Tibial nerve (tissue), 4 donors: ENCODE results near the gene EXT2. TPM values are rescaled to one million over a fixed set of nuclear protein-coding genes. Genes with fewer than 3 reads are reported as not detected.
A peak's percentile ranks its signal among the peaks of the same experiment; 100 is the strongest.

Experiments
- DNase-seq, 2 donors: peaks; one replicate each; pipeline ENCODE4 v3.0.0-alpha.2; 2019; ENCODE audit warnings: low spot score in 2 of 2
- H3K27ac ChIP-seq, 4 donors: fragments of 200-600 bp; sonication (generic) in 3 of 4; one replicate each; pipeline ENCODE4 v1.5.1; 2017 to 2019; ENCODE audit warnings: mild to moderate bottlenecking in 1 of 4
- H3K27me3 ChIP-seq, 2 donors: fragments of 200-600 bp; sonication (generic) in 1 of 2; one replicate each; pipeline versions ENCODE4 v1.5.1 to v1.6.0; 2017 to 2019
- H3K36me3 ChIP-seq, 3 donors: fragments of 200-600 bp; sonication (generic); one replicate each; pipeline ENCODE4 v1.5.1; 2018 to 2019
- H3K4me1 ChIP-seq, 4 donors: fragments of 200-600 bp; sonication (generic) in 3 of 4; one replicate each; pipeline ENCODE4 v1.5.1; 2017 to 2019
- H3K4me3 ChIP-seq, 4 donors: fragments of 200-600 bp; sonication (generic) in 3 of 4; one replicate each; pipeline ENCODE4 v1.5.1; 2017 to 2019; ENCODE audit warnings: mild to moderate bottlenecking in 1 of 4, moderate library complexity in 1 of 4
- H3K9me3 ChIP-seq, 4 donors: fragments of 200-600 bp; sonication (generic) in 3 of 4; one replicate each; pipeline ENCODE4 v1.5.1; 2017 to 2019
- EP300 ChIP-seq, 2 donors: sonication (generic); formaldehyde crosslinking; IDR thresholded peaks; one replicate each; pipeline ENCODE4 v1.6.1; 2017; ENCODE audit warnings: antibody characterized with exemption in 2 of 2, mild to moderate bottlenecking in 1 of 2
- POLR2A ChIP-seq, 2 donors: fragments of 450-650 bp; IDR thresholded peaks; one replicate each; pipeline ENCODE4 v1.6.1; 2017; ENCODE audit warnings: antibody characterized with exemption in 2 of 2, mild to moderate bottlenecking in 2 of 2, moderate library complexity in 2 of 2
- WGBS, 2 donors: methylation state at CpG; one replicate each; pipeline ENCODE4 v1.1.5; 2018; 5-methylcytosine and 5-hydroxymethylcytosine counted together
- total RNA-seq, 4 donors: library from RNA; depleted of rRNA; stranded (reverse); fragments of >200 nt; gene quantifications; one replicate each; pipeline ENCODE4 v1.1.0, GENCODE V29; 2016
- TF ChIP-seq, protein P1 (sequence below), 5 experiments: fragments of 200-600 bp in 3 of 5; fragments of 450-650 bp in 2 of 5; sonication (generic) in 3 of 5; IDR thresholded peaks; one replicate each; pipeline ENCODE4 v1.5.1; 2016 to 2019; ENCODE audit warnings: antibody characterized with exemption in 5 of 5, mild to moderate bottlenecking in 3 of 5, moderate library complexity in 2 of 5

The EXT2 gene
- total RNA-seq, 4 donors from 2014 or later = 69.3 to 80.0 (median 73.1) TPM

DNA sequence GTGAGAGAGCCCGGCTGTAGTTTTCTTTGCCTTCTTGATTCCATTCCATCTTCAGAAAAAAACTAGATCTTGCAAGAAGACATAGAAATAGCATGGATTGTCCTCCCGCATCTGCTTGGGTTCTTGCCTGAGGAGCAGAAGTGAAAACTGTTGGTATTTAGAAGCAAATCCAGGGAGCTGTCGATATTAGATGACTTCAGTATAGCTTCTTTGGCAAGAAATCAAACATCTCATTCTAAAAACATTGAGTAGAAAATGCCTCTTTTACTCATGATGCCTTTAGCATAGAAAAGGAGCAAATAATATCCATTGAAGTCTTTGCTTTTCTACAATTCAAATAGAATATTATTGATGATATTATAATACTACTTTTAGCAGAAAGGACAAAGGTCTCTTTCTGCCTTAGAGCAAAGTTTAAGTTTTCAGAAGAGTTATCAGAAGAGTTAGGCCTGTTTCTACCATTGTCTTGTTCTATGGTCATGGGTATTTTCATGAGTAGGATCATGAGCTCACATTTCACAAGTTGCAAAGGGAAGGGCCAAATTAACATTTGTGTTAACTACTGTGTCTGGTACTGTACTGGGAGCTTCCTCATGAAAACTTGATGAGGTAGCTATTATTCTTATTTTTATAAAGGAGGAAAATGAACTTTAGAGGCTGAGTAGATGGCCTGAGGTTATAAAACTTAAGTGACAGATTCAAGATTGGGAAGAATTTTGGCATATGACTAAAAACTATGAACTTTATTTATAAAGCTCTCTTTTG is 49.7 kb downstream of the EXT2 start:
- H3K9me3 ChIP-seq = no peaks in the 10 kb centered on the region
- no peak overlapping the region for H3K4me3 ChIP-seq
- H3K36me3 ChIP-seq = peaks cover 0 to 47% (median 4%) of the 10 kb centered on the region in 3 donors
- TF ChIP-seq, protein P1, sequence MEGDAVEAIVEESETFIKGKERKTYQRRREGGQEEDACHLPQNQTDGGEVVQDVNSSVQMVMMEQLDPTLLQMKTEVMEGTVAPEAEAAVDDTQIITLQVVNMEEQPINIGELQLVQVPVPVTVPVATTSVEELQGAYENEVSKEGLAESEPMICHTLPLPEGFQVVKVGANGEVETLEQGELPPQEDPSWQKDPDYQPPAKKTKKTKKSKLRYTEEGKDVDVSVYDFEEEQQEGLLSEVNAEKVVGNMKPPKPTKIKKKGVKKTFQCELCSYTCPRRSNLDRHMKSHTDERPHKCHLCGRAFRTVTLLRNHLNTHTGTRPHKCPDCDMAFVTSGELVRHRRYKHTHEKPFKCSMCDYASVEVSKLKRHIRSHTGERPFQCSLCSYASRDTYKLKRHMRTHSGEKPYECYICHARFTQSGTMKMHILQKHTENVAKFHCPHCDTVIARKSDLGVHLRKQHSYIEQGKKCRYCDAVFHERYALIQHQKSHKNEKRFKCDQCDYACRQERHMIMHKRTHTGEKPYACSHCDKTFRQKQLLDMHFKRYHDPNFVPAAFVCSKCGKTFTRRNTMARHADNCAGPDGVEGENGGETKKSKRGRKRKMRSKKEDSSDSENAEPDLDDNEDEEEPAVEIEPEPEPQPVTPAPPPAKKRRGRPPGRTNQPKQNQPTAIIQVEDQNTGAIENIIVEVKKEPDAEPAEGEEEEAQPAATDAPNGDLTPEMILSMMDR (IDR thresholded peaks at IDR 0.05) = no peak
- TF ChIP-seq EP300 (IDR thresholded peaks at IDR 0.05) (no peak), POLR2A (IDR thresholded peaks at IDR 0.05) (no peak)
- WGBS, 2 donors = 50 to 53% methylated on average over 3 of the region's 3 CpGs
- peaks cover 0 to 14% (median 2%) of the 10 kb centered on the region in 4 donors for H3K4me1 ChIP-seq
- DNase-seq = no peak
- peak overlapping the region in 1 of 4 donors; percentile 16 for H3K27ac ChIP-seq
- H3K27me3 ChIP-seq = no peaks in the 10 kb centered on the region

- WGBS, 2 donors = 95 to 96% methylated on average over 2 of the region's 2 CpGs
- peaks cover 0 to 14% (median 2%) of the 10 kb centered on the region in 4 donors for H3K4me1 ChIP-seq
- no peak for DNase-seq
- no peak overlapping the region for H3K4me3 ChIP-seq
- peaks cover 0 to 63% (median 4%) of the 10 kb centered on the region in 3 donors for H3K36me3 ChIP-seq
- no peaks in the 10 kb centered on the region for H3K9me3 ChIP-seq
- H3K27me3 ChIP-seq = no peaks in the 10 kb centered on the region
- no peak overlapping the region for H3K27ac ChIP-seq
- TF ChIP-seq, protein P1 (IDR thresholded peaks at IDR 0.05) = no peak
- TF ChIP-seq POLR2A (IDR thresholded peaks at IDR 0.05) = no peak
- no peak for TF ChIP-seq EP300 (IDR thresholded peaks at IDR 0.05)
These were observed 51.5 kb downstream of the EXT2 start for GRCh38 chr11:44146931-44147330.

- no peaks in the 10 kb centered on the region for H3K27me3 ChIP-seq
- WGBS, 2 donors = 84 to 85% methylated on average over 3 of the region's 3 CpGs
- H3K4me1 ChIP-seq = peaks cover 0 to 14% (median 2%) of the 10 kb centered on the region in 4 donors
- H3K4me3 ChIP-seq = no peak overlapping the region
- no peak for DNase-seq
- H3K36me3 ChIP-seq = peaks cover 0 to 69% (median 4%) of the 10 kb centered on the region in 3 donors
- TF ChIP-seq POLR2A (IDR thresholded peaks at IDR 0.05) (no peak), EP300 (IDR thresholded peaks at IDR 0.05) (no peak)
- TF ChIP-seq, protein P1 (IDR thresholded peaks at IDR 0.05) = no peak
- H3K9me3 ChIP-seq = no peaks in the 10 kb centered on the region
- no peak overlapping the region for H3K27ac ChIP-seq
These were observed 52.3 kb downstream of the EXT2 start for GRCh38 chr11:44147751-44148150.

DNA sequence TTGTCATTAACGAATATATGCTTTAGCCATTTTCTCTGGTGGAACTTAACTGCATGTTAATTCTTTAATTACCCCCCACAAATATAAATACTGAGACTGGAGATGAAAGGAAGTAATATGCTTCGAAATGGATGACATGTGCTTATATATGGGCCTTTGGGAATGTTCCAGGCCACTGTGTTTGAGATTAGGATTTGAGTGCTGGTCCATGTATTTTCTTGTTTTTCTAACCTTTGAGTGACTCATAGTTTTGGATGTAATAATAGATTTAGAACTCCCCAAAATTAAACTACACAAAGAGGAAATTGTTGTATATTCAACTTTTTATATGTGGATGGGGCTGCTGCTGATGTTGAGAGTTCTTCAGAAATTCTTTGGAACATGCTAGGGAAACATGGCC is 54.2 kb downstream of the EXT2 start:
- H3K4me3 ChIP-seq = no peak overlapping the region
- 51 to 57% methylated on average over 2 of the region's 2 CpGs for WGBS, 2 donors
- H3K27me3 ChIP-seq = no peaks in the 10 kb centered on the region
- H3K4me1 ChIP-seq = peaks cover 0 to 14% (median 2%) of the 10 kb centered on the region in 4 donors
- peaks cover 0 to 53% (median 4%) of the 10 kb centered on the region in 3 donors for H3K36me3 ChIP-seq
- no peak for DNase-seq
- H3K27ac ChIP-seq = no peak overlapping the region
- peaks cover 0 to 5% (median 0%) of the 10 kb centered on the region in 4 donors for H3K9me3 ChIP-seq
- TF ChIP-seq, protein P1 (IDR thresholded peaks at IDR 0.05) = no peak
- TF ChIP-seq EP300 (IDR thresholded peaks at IDR 0.05) = no peak
- no peak for TF ChIP-seq POLR2A (IDR thresholded peaks at IDR 0.05)

DNA sequence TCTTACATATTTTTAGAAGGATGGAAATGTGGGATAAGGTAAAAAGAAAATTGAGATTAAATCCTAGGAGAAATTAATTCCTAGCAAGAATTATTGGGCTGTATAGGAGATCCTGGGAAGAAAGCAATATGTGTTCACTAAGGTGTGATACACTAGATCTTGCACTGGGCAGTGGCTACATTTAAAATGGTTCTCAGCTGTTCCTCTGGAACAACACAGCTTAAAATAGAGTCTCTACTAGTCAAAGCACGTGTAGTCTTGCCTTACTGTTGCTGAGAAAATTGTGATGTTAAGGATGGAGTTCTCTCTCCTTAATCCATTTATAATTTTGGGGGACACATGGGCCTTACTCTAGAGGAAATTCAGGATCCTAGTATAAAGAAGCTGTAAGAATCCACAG is 54.9 kb downstream of the EXT2 start:
- 75 to 76% methylated on average over 1 of the region's 1 CpG for WGBS, 2 donors
- no peak overlapping the region for H3K27ac ChIP-seq
- H3K36me3 ChIP-seq = peaks cover 0 to 50% (median 4%) of the 10 kb centered on the region in 3 donors
- no peaks in the 10 kb centered on the region for H3K27me3 ChIP-seq
- H3K9me3 ChIP-seq = peaks cover 0 to 5% (median 0%) of the 10 kb centered on the region in 4 donors
- no peak for DNase-seq
- H3K4me3 ChIP-seq = no peak overlapping the region
- H3K4me1 ChIP-seq = peaks cover 0 to 6% (median 0%) of the 10 kb centered on the region in 4 donors
- no peak for TF ChIP-seq EP300 (IDR thresholded peaks at IDR 0.05)
- TF ChIP-seq POLR2A (IDR thresholded peaks at IDR 0.05) = no peak
- TF ChIP-seq, protein P1 (IDR thresholded peaks at IDR 0.05) = no peak
